GM19324 (cell line): Measurements from ENCODE around the gene TM9SF4.

Experiments
- ATAC-seq: cut with Tn5 transposase; IDR thresholded peaks from one replicate; pipeline ENCODE4 v1.9.1; 2021; ENCODE audit warnings: mild to moderate bottlenecking, moderate library complexity; ENCODE audit not compliant: unreplicated experiment, low FRiP score

Gene TM9SF4

DNA sequence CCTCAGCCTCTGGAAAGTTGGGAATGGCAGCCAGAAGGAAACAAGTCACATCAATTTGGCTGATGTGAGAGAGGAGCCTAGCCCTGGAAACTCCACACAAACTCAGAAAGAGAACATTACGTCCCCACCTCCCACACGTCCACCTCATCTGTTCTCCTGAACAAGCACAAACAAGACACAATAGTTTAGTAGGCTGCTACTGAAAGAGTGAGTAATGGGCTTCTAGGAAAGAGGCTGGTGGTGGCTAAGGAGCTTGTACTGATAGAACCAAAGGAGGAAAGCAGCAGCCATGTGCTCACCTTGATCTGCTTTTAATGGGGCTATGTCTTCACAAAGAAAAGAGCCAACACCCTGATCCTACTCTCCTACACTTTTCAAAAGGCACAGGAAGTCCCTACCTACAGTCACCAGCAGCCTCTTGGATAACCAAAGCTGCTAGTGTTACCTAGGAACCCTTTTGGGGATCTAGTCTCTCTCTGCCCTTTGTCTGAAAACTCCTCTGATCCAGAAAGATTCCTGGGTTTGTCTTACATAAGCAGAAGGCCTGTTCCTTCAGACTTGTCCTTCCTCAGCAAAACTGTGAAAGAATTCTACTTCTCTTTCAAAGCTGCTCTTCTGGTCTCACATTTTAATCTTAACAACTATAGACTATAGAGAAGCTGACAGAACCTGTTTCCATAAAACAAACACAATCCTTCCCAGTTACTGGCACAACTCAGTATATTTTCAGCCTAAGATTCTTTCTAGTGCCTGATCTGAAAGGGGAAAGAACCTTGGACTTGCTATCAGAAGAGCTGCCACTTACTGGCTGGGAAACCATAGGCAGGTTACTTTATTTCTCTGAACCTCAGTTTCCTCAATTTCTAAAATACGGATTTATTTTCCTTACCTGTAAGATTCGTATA lies 94.9 kb downstream of the TM9SF4 start:
- ATAC-seq: no peak

DNA sequence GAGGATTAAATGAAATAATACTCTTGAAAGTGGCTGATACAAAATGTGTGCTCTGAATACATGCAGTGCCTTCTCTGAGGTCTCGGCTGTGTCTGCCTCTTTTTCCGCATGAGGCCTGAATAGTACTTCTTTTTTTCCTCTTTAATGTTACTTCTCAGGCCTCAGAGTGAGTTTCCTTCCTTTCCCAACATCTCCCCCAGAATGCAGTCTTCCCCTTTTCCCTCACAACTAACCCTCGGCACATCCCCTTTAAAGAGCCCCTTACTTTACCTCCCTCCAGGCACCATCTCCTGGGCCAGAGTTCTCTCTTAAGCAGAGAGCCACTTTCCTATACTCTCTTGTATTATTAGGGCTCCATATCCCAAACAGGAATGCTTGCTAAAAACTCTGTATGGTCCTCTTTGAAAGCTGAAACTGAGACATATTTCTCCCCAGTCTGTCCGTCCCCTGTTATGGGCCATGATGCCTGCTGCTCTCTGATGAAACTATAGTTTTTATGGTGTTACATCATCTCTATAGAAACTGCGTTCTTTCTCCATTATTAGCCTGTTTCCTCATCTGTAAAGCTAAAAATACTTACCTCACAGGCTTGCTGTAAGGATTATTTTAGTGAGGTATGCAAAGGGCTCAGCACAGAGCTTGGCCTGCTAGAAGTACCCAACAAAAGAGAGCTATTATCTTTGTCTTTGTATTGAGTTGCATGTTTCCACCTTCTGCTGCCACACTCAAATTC lies 95.8 kb downstream of the TM9SF4 start:
- ATAC-seq: no peak

DNA sequence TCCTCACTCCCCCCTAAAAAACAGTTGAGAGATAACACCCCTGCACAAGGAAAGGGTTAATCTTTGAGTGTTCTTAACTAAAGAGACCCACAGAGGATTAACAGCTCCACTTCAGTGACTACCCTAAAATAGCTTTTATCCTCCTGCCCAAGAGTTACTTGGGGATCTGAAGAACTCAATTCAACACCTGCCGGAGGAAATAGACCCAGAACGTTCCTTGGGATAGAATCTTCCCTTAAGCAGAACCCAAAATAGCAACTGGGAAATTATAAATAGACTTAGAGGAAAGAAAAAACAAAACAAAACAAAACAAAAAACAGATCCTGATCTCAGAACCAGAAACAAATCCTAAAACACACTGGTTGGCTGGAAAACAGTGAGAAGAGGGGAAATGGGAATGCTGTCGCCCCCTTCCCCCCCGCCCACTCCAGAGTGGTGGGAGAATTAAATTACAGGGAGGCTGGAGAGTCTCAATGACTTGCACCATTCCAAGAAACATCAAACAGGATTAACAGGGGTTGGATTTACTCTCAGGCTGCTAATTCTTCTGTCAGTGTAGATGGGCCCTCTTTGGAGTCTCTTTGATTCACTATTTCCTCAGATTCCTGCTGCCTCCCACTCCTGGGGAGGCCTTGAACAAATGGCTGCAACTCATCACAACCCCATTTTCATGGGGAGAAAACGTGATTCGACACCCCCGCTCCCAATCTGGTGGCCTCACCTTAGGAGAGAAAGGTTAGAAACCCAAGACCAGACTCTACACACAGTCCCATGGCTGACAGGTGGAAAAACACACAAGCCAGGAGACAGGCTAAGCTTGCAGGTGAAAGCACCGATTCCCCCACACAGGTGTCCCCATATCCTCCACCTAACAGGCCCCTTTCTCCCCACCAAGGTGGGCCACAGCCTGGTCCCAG lies 96.6 kb downstream of the TM9SF4 start:
- ATAC-seq: no peak

DNA sequence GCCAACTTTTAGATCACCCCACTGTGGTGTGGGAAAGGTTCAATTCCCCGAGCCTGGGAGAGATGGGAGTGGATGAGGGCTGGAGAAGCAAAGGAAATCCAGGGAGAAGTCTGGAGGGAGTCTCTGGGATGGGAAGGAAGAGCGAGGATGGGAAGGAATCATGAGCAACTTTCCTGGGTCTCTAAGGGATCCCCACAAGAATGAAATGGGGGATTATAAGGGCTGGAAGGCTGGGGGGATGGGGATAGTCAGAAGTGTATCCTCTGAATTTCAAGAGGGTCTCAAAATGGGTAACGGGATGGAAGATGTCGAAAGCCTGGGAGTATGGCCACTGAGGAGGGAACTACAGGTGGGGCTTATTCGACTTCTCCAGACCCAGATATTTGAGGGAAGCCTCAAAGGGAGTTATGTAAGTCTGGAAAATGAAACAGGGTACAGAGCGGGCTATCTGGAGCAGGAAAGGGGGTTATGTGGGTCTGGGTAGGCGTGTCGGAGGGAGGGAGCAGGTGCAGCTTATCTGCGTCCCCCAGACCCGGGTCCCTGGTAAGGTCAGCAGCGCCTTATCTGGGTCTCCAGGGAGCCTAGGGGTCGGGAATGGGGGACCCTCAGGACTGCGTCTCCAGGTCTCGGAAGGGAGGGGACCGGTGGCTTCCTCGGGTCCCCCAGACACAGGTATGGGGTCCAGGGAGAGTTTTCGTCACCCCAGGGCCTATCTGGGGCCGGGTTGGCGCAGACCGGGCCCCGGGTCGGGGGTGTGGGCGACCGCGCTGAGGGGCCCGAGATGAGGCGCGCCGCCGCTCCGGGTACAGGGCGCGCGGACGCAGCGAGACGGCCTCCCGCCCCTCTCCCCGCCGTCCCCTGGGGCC lies 97.5 kb downstream of the TM9SF4 start:
- ATAC-seq: peak; percentile 13

DNA sequence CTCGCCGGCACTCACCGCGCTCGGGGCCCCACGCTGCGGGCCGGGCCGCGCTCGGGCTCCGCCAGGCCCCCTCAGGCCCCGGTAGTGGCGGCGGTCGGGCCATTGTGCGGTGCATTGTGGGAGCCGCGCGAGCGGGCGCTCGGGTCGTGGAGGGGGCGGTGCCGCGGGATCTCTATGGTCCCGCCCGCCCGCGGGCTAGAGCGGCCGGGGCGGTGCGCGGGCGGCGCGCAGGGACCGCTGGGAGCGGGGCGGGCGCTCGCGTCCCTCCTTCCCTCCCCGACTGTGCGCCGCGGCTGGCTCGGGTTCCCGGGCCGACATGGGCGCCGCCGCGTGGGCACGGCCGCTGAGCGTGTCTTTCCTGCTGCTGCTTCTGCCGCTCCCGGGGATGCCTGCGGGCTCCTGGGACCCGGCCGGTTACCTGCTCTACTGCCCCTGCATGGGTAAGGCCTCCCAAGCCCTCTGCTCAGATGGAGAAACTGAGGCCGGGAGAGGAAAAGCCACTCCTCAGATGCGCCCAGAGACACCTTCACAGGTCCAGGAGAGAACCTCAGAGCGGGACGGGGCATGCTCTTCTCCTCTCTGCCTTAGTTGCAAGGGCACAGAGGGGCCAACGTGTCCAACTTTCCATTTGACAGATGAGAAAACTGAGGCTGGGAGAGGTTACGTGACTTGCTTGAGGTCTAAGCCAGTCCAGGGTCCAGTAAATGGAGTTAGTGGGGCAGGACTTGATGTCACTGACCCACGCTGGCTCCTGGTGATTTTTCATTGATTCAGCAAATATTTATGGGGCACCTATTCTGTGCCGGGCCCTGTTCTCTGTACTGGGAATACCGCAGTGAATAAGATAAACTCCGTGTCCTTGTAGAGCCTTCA lies 98.3 kb downstream of the TM9SF4 start, which contains the start of the genes PLAGL2 and POFUT1:
PLAGL2 (minus strand) TSS at position 118 of the 873 bp plus-strand sequence. CDS start 5,565 bp downstream, outside the sequence.
POFUT1 (plus strand) TSS at position 255 of the 873 bp plus-strand sequence; CDS start at position 317, 62 bp downstream.
- ATAC-seq: peak; percentile 86

DNA sequence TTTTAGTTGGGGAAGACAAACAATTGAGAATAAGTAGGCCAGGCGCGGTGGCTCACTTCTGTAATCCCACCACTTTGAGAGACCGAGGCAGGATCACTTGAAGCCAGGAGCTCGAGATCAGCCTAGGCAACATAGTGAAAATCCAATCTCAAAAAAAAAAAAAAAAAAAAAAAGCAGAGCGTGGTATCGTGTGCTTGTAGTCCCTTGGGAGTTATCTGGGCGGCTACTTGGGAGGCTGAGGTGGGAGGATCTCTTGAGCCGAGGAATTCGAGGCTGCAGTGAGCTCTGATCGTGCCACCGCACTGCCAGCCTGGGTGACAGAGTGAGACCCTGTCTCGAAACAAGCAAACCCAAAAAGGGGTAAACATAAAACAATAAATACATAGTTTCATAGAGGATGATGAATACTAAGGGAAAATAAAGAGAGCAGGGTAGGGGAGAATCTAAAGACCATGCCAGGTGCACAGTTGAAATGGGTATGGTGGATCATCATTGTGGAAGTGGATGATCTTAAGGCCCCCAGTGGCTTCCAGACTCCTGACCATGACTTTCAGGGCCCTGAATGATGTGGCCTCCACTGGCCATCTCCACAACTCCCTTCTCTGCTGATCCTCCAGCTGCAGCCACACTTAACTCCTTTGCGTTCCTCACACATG lies 99.1 kb downstream of the TM9SF4 start:
- ATAC-seq: no peak

DNA sequence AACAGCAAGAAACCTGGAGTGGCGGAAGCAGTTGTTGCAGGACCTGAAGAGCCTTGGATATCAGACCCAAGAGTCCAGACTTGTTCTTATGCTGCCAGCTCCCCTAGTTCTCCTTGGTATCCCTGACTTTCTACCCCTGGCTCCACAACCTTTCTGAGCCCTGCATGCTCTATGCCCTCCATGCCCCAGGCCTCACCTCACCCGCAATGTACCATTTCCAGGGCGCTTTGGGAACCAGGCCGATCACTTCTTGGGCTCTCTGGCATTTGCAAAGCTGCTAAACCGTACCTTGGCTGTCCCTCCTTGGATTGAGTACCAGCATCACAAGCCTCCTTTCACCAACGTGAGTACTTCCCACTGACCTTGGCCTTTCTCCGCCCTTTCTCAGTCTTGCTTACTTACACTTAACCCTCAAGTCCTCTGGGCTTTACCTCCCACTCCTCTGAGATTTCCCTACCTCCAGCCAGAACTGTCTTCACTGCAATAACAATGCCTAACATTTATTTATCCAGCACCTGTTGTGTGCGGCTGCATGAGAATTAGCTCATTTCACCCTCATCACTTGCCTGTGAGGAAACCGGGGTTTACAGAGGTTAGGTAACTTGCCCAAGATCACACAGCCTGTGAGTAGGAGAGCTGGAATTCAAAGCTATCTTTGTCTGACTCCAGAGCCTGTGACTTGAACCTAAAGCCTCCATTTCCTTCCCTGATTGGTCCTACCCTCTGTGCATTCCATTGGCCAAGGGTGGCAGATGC lies 100.5 kb downstream of the TM9SF4 start:
- no peak for ATAC-seq

DNA sequence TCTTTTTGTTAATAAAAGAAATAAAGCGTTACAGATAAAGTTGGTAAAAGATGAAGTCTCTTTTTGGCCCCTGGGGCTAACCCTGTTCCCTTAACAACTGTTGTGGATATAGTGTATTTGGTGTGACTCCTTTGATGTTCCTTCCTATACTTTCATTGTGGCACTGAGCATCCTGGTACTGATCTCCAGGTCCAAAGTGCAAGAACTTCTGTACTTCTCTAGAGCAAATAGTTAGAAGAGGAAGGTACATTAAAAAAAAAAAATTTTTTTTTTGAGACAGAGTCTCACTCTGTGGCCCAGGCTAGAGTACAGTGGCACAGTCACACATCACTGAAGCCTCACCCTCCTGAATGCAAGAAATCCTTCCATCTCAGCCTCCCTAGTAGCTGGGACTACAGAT lies 104.4 kb downstream of the TM9SF4 start:
- ATAC-seq: no peak

DNA sequence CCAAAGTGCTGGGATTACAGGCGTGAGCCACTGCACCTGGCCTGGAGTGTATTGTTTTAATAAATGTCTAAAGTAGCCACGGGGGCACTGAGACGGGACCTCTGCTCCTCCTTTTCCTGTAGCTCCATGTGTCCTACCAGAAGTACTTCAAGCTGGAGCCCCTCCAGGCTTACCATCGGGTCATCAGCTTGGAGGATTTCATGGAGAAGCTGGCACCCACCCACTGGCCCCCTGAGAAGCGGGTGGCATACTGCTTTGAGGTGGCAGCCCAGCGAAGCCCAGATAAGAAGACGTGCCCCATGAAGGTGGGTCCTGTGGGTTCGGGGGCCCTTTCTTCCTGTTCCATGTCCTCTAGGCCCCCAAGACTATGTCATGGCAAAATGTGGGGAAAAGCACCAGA lies 105.6 kb downstream of the TM9SF4 start:
- no peak for ATAC-seq

DNA sequence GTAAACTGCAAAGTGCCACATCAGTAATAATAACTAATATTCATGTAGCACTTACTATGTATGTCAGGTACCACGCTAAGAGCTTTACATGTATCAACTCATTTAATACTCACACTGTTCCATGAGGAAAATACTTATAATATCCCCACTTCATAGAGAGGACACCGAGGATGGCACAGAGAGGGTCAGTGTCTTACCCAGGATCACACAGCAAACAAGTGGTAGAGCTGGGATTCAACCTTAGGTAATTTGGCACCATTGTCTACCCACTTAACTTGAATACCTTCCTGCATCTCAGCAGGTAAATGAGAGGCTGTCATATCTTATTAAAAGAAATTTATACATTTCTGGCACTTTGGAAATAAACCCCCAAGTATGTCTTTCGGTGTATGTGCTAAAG lies 106.2 kb downstream of the TM9SF4 start:
- ATAC-seq: no peak

DNA sequence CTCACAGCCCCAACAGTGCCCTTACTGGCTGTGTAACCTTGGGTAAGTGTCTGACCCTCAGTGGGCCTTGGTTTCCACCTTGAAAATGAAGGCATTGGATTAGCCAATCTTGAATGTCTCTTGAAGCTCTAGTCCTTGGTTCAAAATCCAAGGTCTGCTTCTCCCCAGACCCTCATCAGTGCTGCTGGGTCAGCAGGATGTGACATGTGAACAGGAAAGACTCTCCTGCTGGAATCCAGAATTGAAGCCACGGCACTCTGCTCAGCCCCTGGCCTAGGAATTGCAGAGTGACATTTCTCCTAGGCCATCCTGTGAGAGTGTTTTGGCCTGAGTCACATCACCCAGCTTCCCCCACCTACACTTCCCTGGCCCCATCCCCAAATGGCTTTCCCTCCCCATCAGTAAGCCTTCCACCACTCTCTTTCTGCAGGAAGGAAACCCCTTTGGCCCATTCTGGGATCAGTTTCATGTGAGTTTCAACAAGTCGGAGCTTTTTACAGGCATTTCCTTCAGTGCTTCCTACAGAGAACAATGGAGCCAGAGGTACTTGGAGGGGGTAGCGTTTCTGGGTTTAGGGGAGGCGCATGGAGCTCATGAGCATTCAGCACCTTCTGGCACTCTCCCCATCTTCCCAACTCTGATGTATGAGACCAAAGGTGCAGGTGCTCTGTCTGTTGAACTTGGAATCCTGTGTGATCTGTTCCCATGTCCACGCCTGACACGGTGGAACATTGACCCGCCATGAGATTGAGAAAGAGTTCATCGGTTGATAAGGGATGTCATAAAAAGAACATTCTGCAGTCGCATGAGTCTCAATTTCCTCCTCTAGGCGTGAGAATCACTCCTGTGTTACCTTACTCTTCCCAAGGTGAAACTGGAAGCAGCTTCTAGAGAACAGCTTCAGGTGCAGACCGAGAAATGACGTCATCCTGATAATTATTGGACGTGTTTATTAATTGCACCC lies 106.9 kb downstream of the TM9SF4 start:
- no peak for ATAC-seq
